ENCODE measurements around the gene TMEM17. TPM values are rescaled to one million over a fixed set of nuclear protein-coding genes. Genes with fewer than 3 reads are reported as not detected.

TMEM17 gene
- total and polyA plus RNA-seq, 12 donors = 0.66 to 3.2 (median 2.1) TPM

DNA sequence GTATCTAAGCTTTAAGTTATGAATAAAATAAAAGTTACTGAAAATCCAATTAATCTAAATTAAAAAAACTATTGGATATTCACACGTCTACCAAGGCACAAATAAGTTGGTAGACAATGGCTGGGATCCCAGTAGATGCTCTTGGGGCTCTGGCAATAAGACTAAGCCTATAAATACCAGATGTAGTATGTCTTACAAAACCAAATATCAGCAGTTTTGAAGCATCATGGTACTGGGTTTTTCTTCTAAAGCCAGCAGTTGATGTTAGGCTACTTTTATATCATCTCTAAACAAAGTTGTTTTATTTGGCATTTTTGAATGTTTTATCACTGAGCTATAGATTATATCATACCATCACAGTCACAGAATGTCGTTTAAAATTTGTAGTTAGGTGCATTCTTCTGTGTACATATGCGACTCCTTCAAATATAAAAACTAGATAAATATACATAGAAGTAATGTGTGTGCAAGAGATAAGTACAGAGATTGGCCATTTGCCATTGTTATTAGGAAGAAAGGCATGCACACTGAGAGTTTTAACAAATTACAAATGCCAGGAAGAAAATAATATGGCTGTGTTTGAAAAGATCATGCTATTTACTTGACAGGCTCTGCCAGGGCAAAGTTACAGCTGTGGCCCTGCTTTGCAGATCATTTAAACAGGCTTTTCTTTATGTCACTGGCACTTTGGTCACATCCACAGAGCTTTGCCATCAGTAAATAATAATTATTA is 21.6 kb upstream of the TMEM17 start:
- Histone ChIP-seq H3K27me3 (no peaks in the 10 kb centered on the region), H3K4me3 (no peak overlapping the region), H3K36me3 (no peaks in the 10 kb centered on the region), H3K9me3 (no peaks in the 10 kb centered on the region), H3K4me1 (no peaks in the 10 kb centered on the region), H3K27ac (no peak overlapping the region)
- no peak for ATAC-seq
- intact Hi-C loops (cut with DNase I) = no loop called here
- TF ChIP-seq, protein P1, sequence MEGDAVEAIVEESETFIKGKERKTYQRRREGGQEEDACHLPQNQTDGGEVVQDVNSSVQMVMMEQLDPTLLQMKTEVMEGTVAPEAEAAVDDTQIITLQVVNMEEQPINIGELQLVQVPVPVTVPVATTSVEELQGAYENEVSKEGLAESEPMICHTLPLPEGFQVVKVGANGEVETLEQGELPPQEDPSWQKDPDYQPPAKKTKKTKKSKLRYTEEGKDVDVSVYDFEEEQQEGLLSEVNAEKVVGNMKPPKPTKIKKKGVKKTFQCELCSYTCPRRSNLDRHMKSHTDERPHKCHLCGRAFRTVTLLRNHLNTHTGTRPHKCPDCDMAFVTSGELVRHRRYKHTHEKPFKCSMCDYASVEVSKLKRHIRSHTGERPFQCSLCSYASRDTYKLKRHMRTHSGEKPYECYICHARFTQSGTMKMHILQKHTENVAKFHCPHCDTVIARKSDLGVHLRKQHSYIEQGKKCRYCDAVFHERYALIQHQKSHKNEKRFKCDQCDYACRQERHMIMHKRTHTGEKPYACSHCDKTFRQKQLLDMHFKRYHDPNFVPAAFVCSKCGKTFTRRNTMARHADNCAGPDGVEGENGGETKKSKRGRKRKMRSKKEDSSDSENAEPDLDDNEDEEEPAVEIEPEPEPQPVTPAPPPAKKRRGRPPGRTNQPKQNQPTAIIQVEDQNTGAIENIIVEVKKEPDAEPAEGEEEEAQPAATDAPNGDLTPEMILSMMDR (IDR thresholded peaks at IDR 0.05) = no peak
- DNase-seq = no peak
- 58 to 70% methylated on average over 3 of the region's 3 CpGs for WGBS, 2 donors

DNA sequence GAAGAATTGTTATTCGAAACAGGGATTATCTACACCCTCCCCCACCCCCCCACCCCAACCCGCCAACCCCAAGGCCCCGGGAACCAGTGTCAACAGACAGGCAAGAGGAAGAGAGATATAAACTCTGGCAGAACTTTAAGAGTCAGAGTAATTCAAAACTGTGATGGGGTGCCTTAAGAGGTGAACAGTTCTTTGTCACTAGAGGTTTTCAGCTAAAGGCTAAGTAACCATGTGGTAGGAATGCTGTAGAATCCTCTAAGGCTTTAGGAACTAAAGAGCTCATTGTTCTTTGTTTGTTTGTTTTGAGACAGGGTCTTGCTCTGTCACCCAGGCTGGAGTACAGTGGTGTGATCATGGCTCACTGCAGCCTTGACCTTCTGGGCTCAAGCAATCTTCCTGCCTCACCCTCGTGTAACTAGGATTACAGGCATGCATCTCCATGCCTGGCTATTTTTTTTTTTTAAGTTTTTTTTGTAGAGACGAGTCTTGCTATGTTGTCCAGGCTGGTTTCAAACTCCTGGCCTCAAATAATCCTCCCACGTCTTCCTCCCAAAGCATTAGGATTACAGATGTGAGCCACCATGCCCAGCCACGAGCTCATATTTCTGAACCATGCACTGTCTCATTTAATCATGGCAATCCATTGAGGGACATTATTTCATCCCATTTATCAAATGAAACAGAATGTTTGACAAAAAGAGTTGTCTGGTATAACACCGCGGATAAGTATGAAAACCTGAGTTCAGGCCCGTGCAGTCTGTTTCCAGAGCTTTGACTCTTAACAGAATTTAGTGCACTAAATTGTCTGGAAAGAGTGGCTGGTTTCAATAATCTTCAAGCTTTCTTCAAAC is 20.8 kb upstream of the TMEM17 start:
- no peak overlapping the region for H3K27ac ChIP-seq
- ATAC-seq = peak in 1 of 8 donors; percentile 24
- no peak for DNase-seq

DNA sequence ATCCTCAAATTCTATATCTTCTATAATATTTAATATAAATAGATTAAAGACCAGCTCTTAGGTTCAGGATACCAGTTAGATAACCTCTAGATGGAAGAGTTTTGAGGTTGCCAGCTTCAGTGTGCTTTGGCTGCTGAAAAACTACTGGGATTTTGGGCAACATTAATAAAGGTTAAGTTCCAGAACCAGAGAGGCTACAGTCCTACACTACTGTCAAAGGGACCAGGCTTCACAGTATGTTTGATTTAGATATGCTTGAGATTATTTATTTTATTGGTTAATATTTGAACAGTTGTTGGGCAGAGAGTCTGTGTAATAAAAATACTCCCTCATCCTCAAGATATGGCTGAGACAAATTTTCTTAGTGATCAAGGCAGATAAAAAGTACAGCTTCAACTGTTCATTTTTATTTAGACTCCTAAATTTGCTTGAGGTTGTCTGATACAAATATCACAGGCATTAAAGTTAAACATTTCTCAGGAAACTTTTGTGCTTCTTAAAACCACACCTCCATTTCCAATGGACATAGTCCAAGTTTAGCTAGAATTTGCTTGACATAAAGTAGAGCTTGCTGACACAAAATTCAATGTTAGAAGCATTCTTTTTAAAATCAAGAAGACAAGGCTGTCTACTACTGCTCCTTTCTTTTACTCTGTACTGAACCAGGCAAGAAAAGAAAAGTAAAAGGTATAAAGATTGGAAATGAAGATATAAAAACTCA is 19.7 kb upstream of the TMEM17 start:
- Histone ChIP-seq H3K27ac (no peak overlapping the region), H3K4me3 (no peak overlapping the region)

More for the DNA sequence above, 20.8 kb upstream of the TMEM17 start:
- intact Hi-C loops (cut with DNase I) = no loop called here
- 66 to 69% methylated on average over 10 of the region's 10 CpGs for WGBS, 2 donors
- H3K9me3 ChIP-seq = no peaks in the 10 kb centered on the region
- no peak overlapping the region for H3K4me3 ChIP-seq
- H3K4me1 ChIP-seq = no peaks in the 10 kb centered on the region
- no peaks in the 10 kb centered on the region for H3K27me3 ChIP-seq
- TF ChIP-seq, protein P1 (IDR thresholded peaks at IDR 0.05) = no peak
- H3K36me3 ChIP-seq = no peaks in the 10 kb centered on the region

More for the DNA sequence above, 19.7 kb upstream of the TMEM17 start:
- ATAC-seq (no peak), DNase-seq (no peak)
- no peaks in the 10 kb centered on the region for H3K36me3 ChIP-seq
- intact Hi-C loops (cut with DNase I) = no loop called here
- H3K9me3 ChIP-seq = peaks cover 0 to 4% (median 0%) of the 10 kb centered on the region in 11 donors
- no peaks in the 10 kb centered on the region for H3K27me3 ChIP-seq
- no peaks in the 10 kb centered on the region for H3K4me1 ChIP-seq
- TF ChIP-seq, protein P1 (IDR thresholded peaks at IDR 0.05) = no peak
